ENCODE results near the gene TEX52. TPM values are rescaled to one million over a fixed set of nuclear protein-coding genes. Genes with fewer than 3 reads are reported as not detected.
A peak's percentile ranks its signal among the peaks of the same experiment; 100 is the strongest.

Gene TEX52
- total and polyA plus RNA-seq, 5 donors from 2014 or later, result not detected

- ATAC-seq (ENCODE audit: low read depth in 2 of 2) (no peak), DNase-seq (no peak)
- Mint-ChIP-seq H3K27ac (peak overlapping the region; percentile 42 to 98 (median 90)), H3K4me1 (peaks cover 7 to 44% (median 21%) of the 10 kb centered on the region in 4 donors), H3K4me3 (peak overlapping the region; percentile 94 to 99 (median 96)), H3K9me3 (no peaks in the 10 kb centered on the region), H3K27me3 (peaks cover 5% of the 10 kb centered on the region), H3K36me3 (peaks cover 3% of the 10 kb centered on the region)
- peak overlapping the region; percentile 97 for H3K4me3 ChIP-seq (ENCODE audit: low read depth, low read length)
- H3K27me3 ChIP-seq (ENCODE audit: control insufficient read depth, insufficient read depth, low read length), result no peaks in the 10 kb centered on the region
- H3K36me3 ChIP-seq (ENCODE audit: control insufficient read depth, insufficient read depth, low read length), result peaks cover 5% of the 10 kb centered on the region
- no peaks in the 10 kb centered on the region for H3K9me3 ChIP-seq (ENCODE audit: control insufficient read depth in 2 of 2, low read length in 2 of 2)
- H3K4me1 ChIP-seq (ENCODE audit: control insufficient read depth, insufficient read depth, low read length, poor library complexity, severe bottlenecking), result peaks cover 22% of the 10 kb centered on the region
- H3K27ac ChIP-seq (ENCODE audit: insufficient read depth, low read length, poor library complexity, severe bottlenecking), result peak overlapping the region; percentile 90
These were observed 45.0 kb downstream of the TEX52 start for GRCh38 chr12:2811801-2812200.

- no peak overlapping the region for H3K4me3 Mint-ChIP-seq
- Histone ChIP-seq H3K9me3 (ENCODE audit: control insufficient read depth in 2 of 2, low read length in 2 of 2) (no peaks in the 10 kb centered on the region), H3K27me3 (ENCODE audit: control insufficient read depth, insufficient read depth, low read length) (no peaks in the 10 kb centered on the region), H3K4me1 (ENCODE audit: control insufficient read depth, insufficient read depth, low read length, poor library complexity, severe bottlenecking) (peaks cover under 1% of the 10 kb centered on the region), H3K4me3 (ENCODE audit: low read depth, low read length) (no peak overlapping the region), H3K27ac (ENCODE audit: insufficient read depth, low read length, poor library complexity, severe bottlenecking) (no peak overlapping the region), H3K36me3 (ENCODE audit: control insufficient read depth, insufficient read depth, low read length) (peaks cover 35% of the 10 kb centered on the region)
- no peak overlapping the region for H3K27ac Mint-ChIP-seq
- peaks cover 0 to 11% (median 2%) of the 10 kb centered on the region in 4 donors for H3K4me1 Mint-ChIP-seq
- peaks cover 20% of the 10 kb centered on the region for H3K36me3 Mint-ChIP-seq
- ATAC-seq (ENCODE audit: low read depth in 2 of 2), result no peak
- H3K9me3 Mint-ChIP-seq, result no peaks in the 10 kb centered on the region
- no peak for DNase-seq
- H3K27me3 Mint-ChIP-seq, result no peaks in the 10 kb centered on the region
These were observed 50.1 kb downstream of the TEX52 start for GRCh38 chr12:2806700-2807099.

- peaks cover 34% of the 10 kb centered on the region for H3K36me3 Mint-ChIP-seq
- H3K27me3 Mint-ChIP-seq, result no peaks in the 10 kb centered on the region
- Histone ChIP-seq H3K27me3 (ENCODE audit: control insufficient read depth, insufficient read depth, low read length) (no peaks in the 10 kb centered on the region), H3K4me3 (ENCODE audit: low read depth, low read length) (no peak overlapping the region), H3K4me1 (ENCODE audit: control insufficient read depth, insufficient read depth, low read length, poor library complexity, severe bottlenecking) (no peaks in the 10 kb centered on the region), H3K27ac (ENCODE audit: insufficient read depth, low read length, poor library complexity, severe bottlenecking) (no peak overlapping the region), H3K9me3 (ENCODE audit: control insufficient read depth in 2 of 2, low read length in 2 of 2) (no peaks in the 10 kb centered on the region), H3K36me3 (ENCODE audit: control insufficient read depth, insufficient read depth, low read length) (peaks cover 50% of the 10 kb centered on the region)
- no peak for DNase-seq
- no peaks in the 10 kb centered on the region for H3K9me3 Mint-ChIP-seq
- H3K4me3 Mint-ChIP-seq, result no peak overlapping the region
- ATAC-seq (ENCODE audit: low read depth in 2 of 2), result no peak
- H3K4me1 Mint-ChIP-seq, result peaks cover 0 to 6% (median 2%) of the 10 kb centered on the region in 4 donors
- H3K27ac Mint-ChIP-seq, result peak overlapping the region in 1 of 3 donors; percentile 47
These were observed 51.7 kb downstream of the TEX52 start for GRCh38 chr12:2805143-2805520.

DNA sequence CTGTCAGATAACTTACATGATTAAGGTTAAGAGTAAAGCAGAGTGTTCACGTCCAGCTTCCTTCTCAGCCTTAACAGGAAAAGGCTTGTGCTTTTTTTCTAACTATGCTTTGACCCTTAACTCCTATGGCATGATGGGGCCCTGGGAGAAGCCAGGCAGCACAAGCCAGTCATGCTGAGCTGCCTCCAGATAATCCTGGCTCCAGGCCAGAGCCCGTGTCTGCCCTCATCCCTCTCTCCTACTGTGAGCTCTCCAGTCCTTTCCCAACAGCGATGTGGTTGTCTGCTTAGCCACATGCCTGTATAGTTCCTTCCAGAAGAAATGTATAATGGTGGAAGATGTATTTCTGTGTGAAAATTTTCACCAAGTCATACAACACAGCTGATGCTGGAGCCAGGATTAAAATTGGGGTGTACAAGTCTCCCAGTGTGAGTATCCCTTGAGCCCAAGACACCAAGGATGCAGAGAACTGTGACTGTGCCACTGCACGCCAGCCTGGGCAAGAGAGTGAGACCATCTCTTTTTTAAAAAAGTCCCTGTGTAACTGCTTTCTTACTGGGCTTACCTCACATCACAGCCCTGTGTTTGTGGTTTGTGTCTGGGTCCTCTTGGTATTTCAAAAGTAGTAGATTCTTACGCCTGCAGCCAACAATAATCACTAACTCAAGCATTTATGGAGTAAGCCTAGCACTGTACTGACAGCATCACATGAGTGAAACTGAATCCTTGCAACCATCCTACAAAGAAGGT lies 52.3 kb downstream of the TEX52 start:
- no peaks in the 10 kb centered on the region for H3K9me3 Mint-ChIP-seq
- no peak for DNase-seq

GRCh38 chr12:2803635-2804392 lies 53.0 kb downstream of the TEX52 start:
- no peaks in the 10 kb centered on the region for H3K9me3 Mint-ChIP-seq
- ATAC-seq (ENCODE audit: low read depth in 2 of 2) (no peak), DNase-seq (no peak)
- H3K27ac Mint-ChIP-seq, result peak overlapping the region in 2 of 3 donors; percentile 31 to 79
- Histone ChIP-seq H3K27ac (ENCODE audit: insufficient read depth, low read length, poor library complexity, severe bottlenecking) (no peak overlapping the region), H3K4me3 (ENCODE audit: low read depth, low read length) (no peak overlapping the region), H3K27me3 (ENCODE audit: control insufficient read depth, insufficient read depth, low read length) (no peaks in the 10 kb centered on the region), H3K36me3 (ENCODE audit: control insufficient read depth, insufficient read depth, low read length) (peaks cover 61% of the 10 kb centered on the region), H3K9me3 (ENCODE audit: control insufficient read depth in 2 of 2, low read length in 2 of 2) (no peaks in the 10 kb centered on the region), H3K4me1 (ENCODE audit: control insufficient read depth, insufficient read depth, low read length, poor library complexity, severe bottlenecking) (no peaks in the 10 kb centered on the region)
- peaks cover 41% of the 10 kb centered on the region for H3K36me3 Mint-ChIP-seq
- peaks cover 0 to 6% (median 4%) of the 10 kb centered on the region in 4 donors for H3K4me1 Mint-ChIP-seq
- H3K27me3 Mint-ChIP-seq, result no peaks in the 10 kb centered on the region
- H3K4me3 Mint-ChIP-seq, result no peak overlapping the region

More for the DNA sequence above, 52.3 kb downstream of the TEX52 start:
- Histone ChIP-seq H3K27me3 (ENCODE audit: control insufficient read depth, insufficient read depth, low read length) (no peaks in the 10 kb centered on the region), H3K9me3 (ENCODE audit: control insufficient read depth in 2 of 2, low read length in 2 of 2) (no peaks in the 10 kb centered on the region), H3K36me3 (ENCODE audit: control insufficient read depth, insufficient read depth, low read length) (peaks cover 56% of the 10 kb centered on the region), H3K4me3 (ENCODE audit: low read depth, low read length) (no peak overlapping the region), H3K27ac (ENCODE audit: insufficient read depth, low read length, poor library complexity, severe bottlenecking) (no peak overlapping the region), H3K4me1 (ENCODE audit: control insufficient read depth, insufficient read depth, low read length, poor library complexity, severe bottlenecking) (no peaks in the 10 kb centered on the region)
- no peak overlapping the region for H3K4me3 Mint-ChIP-seq
- peak overlapping the region in 1 of 3 donors; percentile 79 for H3K27ac Mint-ChIP-seq
- H3K4me1 Mint-ChIP-seq, result peaks cover 0 to 6% (median 2%) of the 10 kb centered on the region in 4 donors
- ATAC-seq (ENCODE audit: low read depth in 2 of 2), result no peak
- no peaks in the 10 kb centered on the region for H3K27me3 Mint-ChIP-seq
- H3K36me3 Mint-ChIP-seq, result peaks cover 39% of the 10 kb centered on the region

- H3K36me3 Mint-ChIP-seq, result peaks cover 43% of the 10 kb centered on the region
- peaks cover 5 to 23% (median 13%) of the 10 kb centered on the region in 4 donors for H3K4me1 Mint-ChIP-seq
- no peaks in the 10 kb centered on the region for H3K27me3 Mint-ChIP-seq
- ATAC-seq (ENCODE audit: low read depth in 2 of 2), result no peak
- H3K36me3 ChIP-seq (ENCODE audit: control insufficient read depth, insufficient read depth, low read length), result peaks cover 73% of the 10 kb centered on the region
- H3K4me3 Mint-ChIP-seq, result no peak overlapping the region
- H3K9me3 Mint-ChIP-seq, result no peaks in the 10 kb centered on the region
- no peak overlapping the region for H3K4me3 ChIP-seq (ENCODE audit: low read depth, low read length)
- peaks cover 10% of the 10 kb centered on the region for H3K4me1 ChIP-seq (ENCODE audit: control insufficient read depth, insufficient read depth, low read length, poor library complexity, severe bottlenecking)
- DNase-seq, result no peak
- no peak overlapping the region for H3K27ac Mint-ChIP-seq
- no peaks in the 10 kb centered on the region for H3K27me3 ChIP-seq (ENCODE audit: control insufficient read depth, insufficient read depth, low read length)
- H3K9me3 ChIP-seq (ENCODE audit: control insufficient read depth in 2 of 2, low read length in 2 of 2), result no peaks in the 10 kb centered on the region
- no peak overlapping the region for H3K27ac ChIP-seq (ENCODE audit: insufficient read depth, low read length, poor library complexity, severe bottlenecking)
These were observed 55.6 kb downstream of the TEX52 start for GRCh38 chr12:2801044-2801783.

GRCh38 chr12:2800046-2800570 lies 56.7 kb downstream of the TEX52 start:
- Mint-ChIP-seq H3K27me3 (no peaks in the 10 kb centered on the region), H3K4me3 (no peak overlapping the region), H3K4me1 (peaks cover 6 to 23% (median 13%) of the 10 kb centered on the region in 4 donors), H3K27ac (peak overlapping the region in 1 of 3 donors; percentile 39), H3K9me3 (no peaks in the 10 kb centered on the region), H3K36me3 (peaks cover 43% of the 10 kb centered on the region)
- ATAC-seq (ENCODE audit: low read depth in 2 of 2), result no peak
- Histone ChIP-seq H3K36me3 (ENCODE audit: control insufficient read depth, insufficient read depth, low read length) (peaks cover 67% of the 10 kb centered on the region), H3K9me3 (ENCODE audit: control insufficient read depth in 2 of 2, low read length in 2 of 2) (no peaks in the 10 kb centered on the region), H3K4me1 (ENCODE audit: control insufficient read depth, insufficient read depth, low read length, poor library complexity, severe bottlenecking) (peaks cover 16% of the 10 kb centered on the region), H3K27me3 (ENCODE audit: control insufficient read depth, insufficient read depth, low read length) (no peaks in the 10 kb centered on the region), H3K4me3 (ENCODE audit: low read depth, low read length) (no peak overlapping the region), H3K27ac (ENCODE audit: insufficient read depth, low read length, poor library complexity, severe bottlenecking) (no peak overlapping the region)
- no peak for DNase-seq

Data from CD4-positive, CD25-positive, alpha-beta regulatory T cell (primary cell).